Caco-2 (cell line): ENCODE measurements around the gene UBE3A. TPM values are rescaled to one million over a fixed set of nuclear protein-coding genes. Genes with fewer than 3 reads are reported as not detected.

ENCODE experiments used
- BruUV-seq: library from RNA; stranded (reverse); fragments of 400-500 nt; replicated peaks from 2 replicates; lab custom pipeline; 2021; lab: Mats Ljungman, UMichigan
- CTCF ChIA-PET: fragments of 300-600 bp; sonication (Branson Sonifier 250); formaldehyde crosslinking; loops from one replicate; lab custom pipeline; 2022; ENCODE audit warnings: antibody characterized with exemption; lab: Charles Lee
- POLR2A ChIA-PET: fragments of 300-600 bp; sonication (Branson Sonifier 250); formaldehyde crosslinking; loops from one replicate; lab custom pipeline; 2022; ENCODE audit warnings: antibody characterized with exemption; lab: Charles Lee
- DNase-seq, 2 experiments: peaks; one replicate each; pipeline versions ENCODE4 v3.0.0 to v3.0.0-alpha.2; 2020 to 2022
- H3K27me3 ChIP-seq: replicated peaks from 2 replicates; pipeline ENCODE4 v1.6.0; 2011; ENCODE audit warnings: low read length; ENCODE audit not compliant: control insufficient read depth, insufficient read depth
- H3K36me3 ChIP-seq: 2 replicates; pipeline ENCODE4 v1.5.1; 2011; ENCODE audit warnings: low read length; ENCODE audit not compliant: control insufficient read depth, insufficient read depth
- H3K4me1 ChIP-seq: fragments of 250-450 bp; sonication (Bioruptor Pico); 2 replicates; pipeline ENCODE4 v1.5.1; 2020; ENCODE audit warnings: mild to moderate bottlenecking
- H3K4me3 ChIP-seq: 2 replicates; pipeline ENCODE4 v1.5.1; 2011; ENCODE audit warnings: low read depth, mild to moderate bottlenecking, control low read depth, low read length
- H3K9me3 ChIP-seq: fragments of 250-450 bp; sonication (Bioruptor Pico); 2 replicates; pipeline ENCODE4 v1.5.1; 2020; ENCODE audit warnings: mild to moderate bottlenecking, moderate library complexity
- H3K27ac Mint-ChIP-seq: one replicate; pipeline ENCODE4 v1.8.0; 2022; ENCODE audit warnings: mixed read lengths; ENCODE audit not compliant: unreplicated experiment
- H3K27me3 Mint-ChIP-seq: one replicate; pipeline ENCODE4 v1.8.0; 2022; ENCODE audit warnings: mixed read lengths; ENCODE audit not compliant: insufficient read depth, unreplicated experiment
- H3K36me3 Mint-ChIP-seq: one replicate; pipeline ENCODE4 v1.8.0; 2022; ENCODE audit warnings: mild to moderate bottlenecking, mixed read lengths; ENCODE audit not compliant: insufficient read depth, unreplicated experiment
- H3K4me1 Mint-ChIP-seq: one replicate; pipeline ENCODE4 v1.8.0; 2022; ENCODE audit warnings: low read depth, mixed read lengths; ENCODE audit not compliant: unreplicated experiment
- H3K4me3 Mint-ChIP-seq: one replicate; pipeline ENCODE4 v1.8.0; 2022; ENCODE audit warnings: mild to moderate bottlenecking, moderate library complexity, mixed read lengths; ENCODE audit not compliant: unreplicated experiment
- H3K9me3 Mint-ChIP-seq: one replicate; pipeline ENCODE4 v1.8.0; 2022; ENCODE audit warnings: mixed read lengths; ENCODE audit not compliant: unreplicated experiment
- CTCF ChIP-seq, 2 experiments: fragments of 200-600 bp in 1 of 2; IDR thresholded peaks; 1 replicate in 1 of 2; 2 replicates in 1 of 2; pipeline versions ENCODE4 v1.5.1 to v1.8.0; 2011 to 2022; ENCODE audit warnings: antibody characterized with exemption in 1 of 2, control low read depth in 1 of 2, inconsistent platforms in 1 of 2, low read depth in 1 of 2, low read length in 1 of 2, mild to moderate bottlenecking in 1 of 2, moderate library complexity in 1 of 2; ENCODE audit not compliant: insufficient read depth in 1 of 2, severe bottlenecking in 1 of 2, unreplicated experiment in 1 of 2
- intact Hi-C: fragments of 100-400 bp; cut with micrococcal nuclease; formaldehyde crosslinking; loops from one replicate; pipeline ENCODE4 v1.10.0; 2022; ENCODE audit not compliant: unreplicated experiment
- total RNA-seq: library from RNA; stranded (reverse); gene quantifications from 2 replicates; pipeline ENCODE4 v1.2.3, GENCODE V29; 2022

The UBE3A gene
- total RNA-seq, 1 experiment from 2014 or later, result 125 TPM

DNA sequence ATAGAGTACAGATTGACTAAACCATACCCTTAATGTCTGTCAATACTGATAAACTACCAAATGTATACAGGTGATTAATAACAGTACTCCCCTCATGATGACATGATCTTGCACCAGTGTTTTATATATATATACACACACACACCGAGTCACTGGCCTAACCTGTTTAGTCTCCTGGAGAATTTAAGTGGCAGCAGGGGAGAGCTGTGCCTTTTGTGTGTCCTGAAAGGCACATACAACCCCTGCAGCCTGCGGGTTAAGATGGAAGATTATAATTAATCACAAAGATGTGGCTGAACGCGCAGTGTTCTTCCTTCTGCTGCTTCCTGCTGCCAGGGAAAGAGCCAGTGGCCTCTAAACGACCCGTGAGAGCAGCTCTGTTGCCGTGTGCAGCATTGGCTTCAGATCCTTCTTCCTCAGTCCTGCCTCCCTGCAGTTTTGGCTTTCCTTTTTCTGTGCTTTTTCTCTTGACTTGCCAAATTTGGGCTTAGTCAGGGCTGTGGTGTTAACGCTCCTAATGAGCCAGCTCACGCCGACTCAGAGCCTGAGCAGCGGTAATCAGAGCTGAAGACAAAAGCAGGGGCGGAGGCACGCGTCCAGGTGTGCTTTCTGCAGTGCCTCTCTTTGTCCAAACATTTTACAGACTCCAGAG, 42.5 kb upstream of the UBE3A start:
- Histone ChIP-seq H3K36me3 (no peaks in the 10 kb centered on the region), H3K9me3 (no peaks in the 10 kb centered on the region), H3K4me3 (peak overlapping the region; percentile 11; the same call in 1 of the 2 replicates), H3K4me1 (no peaks in the 10 kb centered on the region), H3K27me3 (no peaks in the 10 kb centered on the region)
- no TSS peak for BruUV-seq
- H3K4me3 Mint-ChIP-seq, result peak overlapping the region; percentile 58
- H3K27me3 Mint-ChIP-seq, result no peaks in the 10 kb centered on the region
- no peak overlapping the region for H3K27ac Mint-ChIP-seq
- ChIA-PET CTCF (no interaction called here), POLR2A (no interaction called here)
- H3K36me3 Mint-ChIP-seq, result no peaks in the 10 kb centered on the region
- no peaks in the 10 kb centered on the region for H3K4me1 Mint-ChIP-seq
- TF ChIP-seq CTCF (IDR thresholded peaks at IDR 0.05; ENCODE audit: insufficient read depth in 1 of 2, low read depth in 1 of 2, low read length in 1 of 2, severe bottlenecking in 1 of 2, unreplicated experiment in 1 of 2), result no peak
- DNase-seq, result no peak
- H3K9me3 Mint-ChIP-seq, result no peaks in the 10 kb centered on the region
- intact Hi-C loops, result no loop called here

GRCh38 chr15:25478313-25478712, 39.5 kb upstream of the UBE3A start:
- ChIA-PET CTCF (no interaction called here), POLR2A (no interaction called here)
- Mint-ChIP-seq H3K4me1 (no peaks in the 10 kb centered on the region), H3K27ac (no peak overlapping the region), H3K36me3 (no peaks in the 10 kb centered on the region), H3K9me3 (no peaks in the 10 kb centered on the region), H3K27me3 (no peaks in the 10 kb centered on the region), H3K4me3 (no peak overlapping the region)
- H3K4me3 ChIP-seq, result no peak overlapping the region
- TF ChIP-seq CTCF (IDR thresholded peaks at IDR 0.05; ENCODE audit: insufficient read depth in 1 of 2, low read depth in 1 of 2, low read length in 1 of 2, severe bottlenecking in 1 of 2, unreplicated experiment in 1 of 2), result no peak
- no peaks in the 10 kb centered on the region for H3K27me3 ChIP-seq
- BruUV-seq, result no TSS peak
- DNase-seq, result no peak
- no peaks in the 10 kb centered on the region for H3K9me3 ChIP-seq
- no peaks in the 10 kb centered on the region for H3K4me1 ChIP-seq
- intact Hi-C loops, result no loop called here
- no peaks in the 10 kb centered on the region for H3K36me3 ChIP-seq

GRCh38 chr15:25477816-25478215, 39.0 kb upstream of the UBE3A start:
- intact Hi-C loops, result no loop called here
- Histone ChIP-seq H3K27me3 (no peaks in the 10 kb centered on the region), H3K9me3 (no peaks in the 10 kb centered on the region), H3K4me3 (no peak overlapping the region), H3K36me3 (no peaks in the 10 kb centered on the region), H3K4me1 (no peaks in the 10 kb centered on the region)
- Mint-ChIP-seq H3K9me3 (no peaks in the 10 kb centered on the region), H3K27ac (no peak overlapping the region), H3K27me3 (no peaks in the 10 kb centered on the region), H3K4me1 (no peaks in the 10 kb centered on the region), H3K36me3 (no peaks in the 10 kb centered on the region), H3K4me3 (no peak overlapping the region)
- BruUV-seq, result no TSS peak
- ChIA-PET CTCF (no interaction called here), POLR2A (no interaction called here)
- TF ChIP-seq CTCF (IDR thresholded peaks at IDR 0.05; ENCODE audit: insufficient read depth in 1 of 2, low read depth in 1 of 2, low read length in 1 of 2, severe bottlenecking in 1 of 2, unreplicated experiment in 1 of 2), result no peak
- DNase-seq, result no peak
